Measurements from ENCODE around the gene CNTF.

CNTF gene

GRCh38 chr11:58591659-58592058 lies 30.8 kb upstream of the CNTF start:
- Mint-ChIP-seq H3K27ac (no peak overlapping the region), H3K4me1 (ENCODE audit: low read depth) (peaks cover 47% of the 10 kb centered on the region), H3K27me3 (ENCODE audit: low read depth) (no peaks in the 10 kb centered on the region), H3K36me3 (ENCODE audit: low read depth) (peaks cover 44% of the 10 kb centered on the region), H3K9me3 (no peaks in the 10 kb centered on the region), H3K4me3 (no peak overlapping the region)
- DNase-seq (ENCODE audit: low spot score): no peak

- no peaks in the 10 kb centered on the region for H3K9me3 Mint-ChIP-seq
- H3K4me1 Mint-ChIP-seq (ENCODE audit: low read depth): peaks cover 56% of the 10 kb centered on the region
- peaks cover 43% of the 10 kb centered on the region for H3K36me3 Mint-ChIP-seq (ENCODE audit: low read depth)
- H3K27ac Mint-ChIP-seq: peak overlapping the region; percentile 13
- no peak for DNase-seq (ENCODE audit: low spot score)
- no peaks in the 10 kb centered on the region for H3K27me3 Mint-ChIP-seq (ENCODE audit: low read depth)
- no peak overlapping the region for H3K4me3 Mint-ChIP-seq
These were observed 29.5 kb upstream of the CNTF start for GRCh38 chr11:58592760-58593472.

GRCh38 chr11:58594826-58595225 lies 27.6 kb upstream of the CNTF start:
- peaks cover 68% of the 10 kb centered on the region for H3K4me1 Mint-ChIP-seq (ENCODE audit: low read depth)
- H3K9me3 Mint-ChIP-seq: no peaks in the 10 kb centered on the region
- H3K27me3 Mint-ChIP-seq (ENCODE audit: low read depth): no peaks in the 10 kb centered on the region
- no peak overlapping the region for H3K27ac Mint-ChIP-seq
- peaks cover 47% of the 10 kb centered on the region for H3K36me3 Mint-ChIP-seq (ENCODE audit: low read depth)
- H3K4me3 Mint-ChIP-seq: no peak overlapping the region
- DNase-seq (ENCODE audit: low spot score): no peak

GRCh38 chr11:58596621-58597020 lies 25.8 kb upstream of the CNTF start:
- Mint-ChIP-seq H3K4me3 (peak overlapping the region; percentile 7), H3K4me1 (ENCODE audit: low read depth) (peaks cover 71% of the 10 kb centered on the region)

GRCh38 chr11:58597486-58598144 lies 24.9 kb upstream of the CNTF start:
- H3K36me3 Mint-ChIP-seq (ENCODE audit: low read depth): peaks cover 52% of the 10 kb centered on the region
- no peak for DNase-seq (ENCODE audit: low spot score)
- no peaks in the 10 kb centered on the region for H3K27me3 Mint-ChIP-seq (ENCODE audit: low read depth)
- peak overlapping the region; percentile 11 for H3K4me3 Mint-ChIP-seq
- peaks cover 66% of the 10 kb centered on the region for H3K4me1 Mint-ChIP-seq (ENCODE audit: low read depth)
- H3K27ac Mint-ChIP-seq: peak overlapping the region; percentile 55
- no peaks in the 10 kb centered on the region for H3K9me3 Mint-ChIP-seq

More at GRCh38 chr11:58596621-58597020, 25.8 kb upstream of the CNTF start:
- peak overlapping the region; percentile 56 for H3K27ac Mint-ChIP-seq
- DNase-seq (ENCODE audit: low spot score): no peak
- no peaks in the 10 kb centered on the region for H3K27me3 Mint-ChIP-seq (ENCODE audit: low read depth)
- H3K9me3 Mint-ChIP-seq: no peaks in the 10 kb centered on the region
- H3K36me3 Mint-ChIP-seq (ENCODE audit: low read depth): peaks cover 51% of the 10 kb centered on the region

DNA sequence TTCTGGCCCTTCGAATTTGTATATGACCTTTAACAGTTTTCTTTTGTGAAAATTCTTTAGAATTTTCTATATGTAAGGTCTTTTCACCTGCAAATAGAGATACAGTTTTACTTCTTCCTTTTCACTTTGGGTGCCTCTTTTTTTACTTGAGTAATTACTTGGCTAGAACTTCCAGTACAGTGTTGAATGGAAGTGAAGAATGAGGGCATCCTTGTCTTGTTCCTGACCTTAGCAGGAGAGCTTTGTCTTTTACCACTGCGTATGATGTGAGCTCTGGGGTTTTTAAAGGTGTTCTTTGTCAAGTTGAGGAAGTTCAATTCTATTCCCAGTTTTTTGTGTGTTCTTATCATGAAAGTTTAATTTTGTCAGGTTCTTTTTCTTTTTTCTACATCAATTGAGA lies 22.0 kb upstream of the CNTF start:
- no peaks in the 10 kb centered on the region for H3K9me3 Mint-ChIP-seq
- H3K27me3 Mint-ChIP-seq (ENCODE audit: low read depth): no peaks in the 10 kb centered on the region
- H3K4me1 Mint-ChIP-seq (ENCODE audit: low read depth): peaks cover 72% of the 10 kb centered on the region
- H3K36me3 Mint-ChIP-seq (ENCODE audit: low read depth): peaks cover 59% of the 10 kb centered on the region
- no peak for DNase-seq (ENCODE audit: low spot score)
- H3K4me3 Mint-ChIP-seq: no peak overlapping the region
- H3K27ac Mint-ChIP-seq: no peak overlapping the region

DNA sequence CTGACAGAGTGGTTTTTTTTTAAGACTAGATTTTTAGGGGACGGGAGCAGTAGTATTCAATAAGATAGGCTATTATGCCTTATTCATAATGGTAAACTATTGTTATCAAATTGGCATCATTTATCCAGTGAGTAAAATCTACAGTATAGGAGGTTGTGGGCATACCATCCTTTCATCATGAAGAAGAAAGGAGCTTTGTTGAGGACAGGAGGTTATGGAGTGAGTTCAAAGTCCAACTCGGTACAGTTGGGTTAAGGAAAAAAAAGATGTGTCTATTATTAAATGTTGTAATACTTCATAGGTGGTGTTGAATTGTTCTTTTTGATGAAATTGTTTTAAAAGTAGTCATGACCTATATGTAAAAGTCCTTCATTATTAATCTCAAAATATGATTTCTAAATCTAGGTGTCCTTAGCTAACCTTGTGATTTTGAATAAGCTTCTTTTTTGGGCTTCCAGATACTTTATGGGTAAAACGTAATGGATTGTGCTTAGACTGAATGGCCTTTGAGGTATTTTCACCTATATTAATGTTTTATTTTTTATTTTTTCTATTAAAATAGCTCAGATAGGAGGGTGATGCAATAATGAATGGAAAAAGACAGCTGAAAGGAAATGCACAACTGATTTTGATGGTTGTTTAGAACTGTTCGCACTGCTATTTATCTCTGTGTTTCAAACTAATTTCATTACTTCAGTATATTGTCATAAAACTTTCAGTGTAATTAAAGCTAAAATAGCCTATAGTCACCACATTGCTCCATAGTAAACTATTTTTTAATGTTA lies 15.3 kb upstream of the CNTF start:
- peaks cover 58% of the 10 kb centered on the region for H3K36me3 Mint-ChIP-seq (ENCODE audit: low read depth)
- no peak for DNase-seq (ENCODE audit: low spot score)
- H3K4me1 Mint-ChIP-seq (ENCODE audit: low read depth): peaks cover 50% of the 10 kb centered on the region
- no peak overlapping the region for H3K27ac Mint-ChIP-seq
- no peak overlapping the region for H3K4me3 Mint-ChIP-seq
- no peaks in the 10 kb centered on the region for H3K27me3 Mint-ChIP-seq (ENCODE audit: low read depth)
- no peaks in the 10 kb centered on the region for H3K9me3 Mint-ChIP-seq

GRCh38 chr11:58608331-58608730 lies 14.1 kb upstream of the CNTF start:
- H3K27ac Mint-ChIP-seq: no peak overlapping the region
- peaks cover 60% of the 10 kb centered on the region for H3K36me3 Mint-ChIP-seq (ENCODE audit: low read depth)
- DNase-seq (ENCODE audit: low spot score): no peak
- H3K4me1 Mint-ChIP-seq (ENCODE audit: low read depth): peaks cover 44% of the 10 kb centered on the region
- no peaks in the 10 kb centered on the region for H3K27me3 Mint-ChIP-seq (ENCODE audit: low read depth)
- H3K9me3 Mint-ChIP-seq: no peaks in the 10 kb centered on the region
- no peak overlapping the region for H3K4me3 Mint-ChIP-seq

- Mint-ChIP-seq H3K4me3 (no peak overlapping the region), H3K4me1 (ENCODE audit: low read depth) (peaks cover 37% of the 10 kb centered on the region), H3K36me3 (ENCODE audit: low read depth) (peaks cover 60% of the 10 kb centered on the region), H3K27ac (no peak overlapping the region), H3K27me3 (ENCODE audit: low read depth) (no peaks in the 10 kb centered on the region), H3K9me3 (no peaks in the 10 kb centered on the region)
- no peak for DNase-seq (ENCODE audit: low spot score)
These were observed 12.7 kb upstream of the CNTF start for GRCh38 chr11:58609723-58610122.

DNA sequence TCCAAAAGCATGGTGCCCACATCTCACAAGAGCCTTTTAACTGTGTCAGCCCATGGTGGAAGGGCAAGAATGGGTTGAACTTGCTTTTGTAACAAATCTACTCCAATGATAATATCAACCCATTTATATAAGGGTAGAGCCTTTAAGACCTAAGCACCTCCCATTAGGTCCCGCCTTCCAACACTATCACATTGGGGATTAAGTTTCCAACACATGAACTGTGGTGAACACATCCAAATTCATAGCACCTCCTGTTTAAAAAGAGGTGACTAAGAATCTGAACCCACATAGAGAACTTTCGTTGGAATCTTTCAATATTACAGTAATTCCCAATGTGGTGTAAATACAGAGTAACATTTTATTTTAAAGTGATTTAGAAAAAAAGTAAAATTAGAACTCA lies 9.2 kb upstream of the CNTF start:
- Mint-ChIP-seq H3K27me3 (ENCODE audit: low read depth) (no peaks in the 10 kb centered on the region), H3K36me3 (ENCODE audit: low read depth) (peaks cover 78% of the 10 kb centered on the region), H3K9me3 (no peaks in the 10 kb centered on the region), H3K27ac (no peak overlapping the region), H3K4me1 (ENCODE audit: low read depth) (peaks cover 20% of the 10 kb centered on the region), H3K4me3 (no peak overlapping the region)
- DNase-seq (ENCODE audit: low spot score): no peak

DNA sequence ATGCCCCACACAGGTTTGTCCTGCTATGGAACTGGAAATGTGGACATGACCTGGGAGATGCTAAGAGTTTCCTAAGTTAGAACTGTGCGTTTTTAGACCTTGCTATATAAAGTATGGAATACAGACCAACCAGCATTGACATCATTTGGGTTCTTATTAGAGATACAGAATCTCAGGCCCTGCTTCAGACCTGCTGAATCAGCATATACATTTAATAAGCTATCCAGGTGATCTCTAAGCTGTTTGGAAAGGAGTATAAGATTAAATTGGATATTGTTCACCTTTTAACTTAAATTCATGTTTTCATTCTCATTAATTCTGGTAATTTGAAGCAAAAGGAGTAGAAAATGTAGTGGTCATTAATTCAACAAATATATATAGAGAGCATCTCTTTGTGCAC lies 6.9 kb upstream of the CNTF start:
- no peaks in the 10 kb centered on the region for H3K27me3 Mint-ChIP-seq (ENCODE audit: low read depth)
- H3K4me1 Mint-ChIP-seq (ENCODE audit: low read depth): peaks cover 15% of the 10 kb centered on the region
- no peak overlapping the region for H3K4me3 Mint-ChIP-seq
- peaks cover 83% of the 10 kb centered on the region for H3K36me3 Mint-ChIP-seq (ENCODE audit: low read depth)
- DNase-seq (ENCODE audit: low spot score): no peak
- no peak overlapping the region for H3K27ac Mint-ChIP-seq
- no peaks in the 10 kb centered on the region for H3K9me3 Mint-ChIP-seq

GRCh38 chr11:58616594-58616993 lies 5.9 kb upstream of the CNTF start:
- Mint-ChIP-seq H3K27ac (no peak overlapping the region), H3K36me3 (ENCODE audit: low read depth) (peaks cover 78% of the 10 kb centered on the region), H3K4me3 (no peak overlapping the region), H3K27me3 (ENCODE audit: low read depth) (no peaks in the 10 kb centered on the region), H3K9me3 (no peaks in the 10 kb centered on the region), H3K4me1 (ENCODE audit: low read depth) (peaks cover 12% of the 10 kb centered on the region)
- DNase-seq (ENCODE audit: low spot score): no peak

DNA sequence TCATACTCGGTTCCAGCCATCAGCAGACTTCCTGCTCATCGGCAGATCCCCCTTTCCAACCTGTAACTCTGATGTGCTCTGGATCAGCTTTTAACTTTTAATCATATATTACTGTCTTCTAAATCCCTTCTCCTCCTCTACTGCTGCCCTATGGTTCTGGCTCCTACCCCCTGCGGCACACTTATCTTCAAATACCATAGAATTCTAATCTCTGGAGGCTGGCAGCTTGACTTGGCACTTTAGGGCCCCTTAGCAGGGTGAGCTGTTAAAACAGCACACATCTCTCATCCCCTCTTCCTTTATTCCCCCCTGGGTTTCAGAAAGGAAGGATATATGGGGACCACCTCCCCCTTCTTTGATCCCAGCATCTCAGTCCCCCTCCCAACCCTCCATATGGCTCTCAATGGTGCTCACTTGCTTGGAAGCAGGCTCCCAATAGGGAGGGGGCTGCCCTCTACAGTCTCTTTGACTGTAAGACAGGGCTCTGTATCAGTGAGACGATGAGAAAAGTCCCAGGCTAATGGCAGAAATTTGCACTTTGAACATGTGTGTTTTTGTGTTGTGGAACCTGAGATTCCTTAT lies 4.4 kb upstream of the CNTF start:
- Mint-ChIP-seq H3K4me1 (ENCODE audit: low read depth) (peaks cover 13% of the 10 kb centered on the region), H3K36me3 (ENCODE audit: low read depth) (peaks cover 77% of the 10 kb centered on the region), H3K27ac (no peak overlapping the region), H3K9me3 (no peaks in the 10 kb centered on the region), H3K27me3 (ENCODE audit: low read depth) (no peaks in the 10 kb centered on the region), H3K4me3 (no peak overlapping the region)
- no peak for DNase-seq (ENCODE audit: low spot score)

Measured in T-helper 2 cell treated with Interferon-gamma antibody and Interleukin-4, amounts not matched to agents 5 μg/mL and 100 μg/mL, for 36 hours (primary cell).